Pancreas (tissue), 10 donors: ENCODE measurements around the gene MBLAC2. TPM values are rescaled to one million over a fixed set of nuclear protein-coding genes. Genes with fewer than 3 reads are reported as not detected.

Experiments
- ATAC-seq, 4 donors: fragments of 200-7000 bp; cut with Tn5 transposase; one replicate each; pipeline versions ENCODE4 v1.8.0 to v1.9.1; 2020; ENCODE audit warnings: mild to moderate bottlenecking in 4 of 4, moderate library complexity in 4 of 4
- DNase-seq, 6 donors: peaks; one replicate each; pipeline ENCODE4 v3.0.0-alpha.2; 2020
- FAIRE-seq: peaks from 2 replicates; lab custom pipeline; 2012; peaks lifted over from hg19 to GRCh38; lab: Jason Lieb, UNC
- H3K27ac ChIP-seq, 4 donors: fragments of 200-600 bp; sonication (generic); 1 replicate in 3 of 4; 2 replicates in 1 of 4; pipeline versions ENCODE4 v1.5.0 to v1.8.0; 2020
- H3K27me3 ChIP-seq, 4 donors: fragments of 200-600 bp; one replicate each; pipeline ENCODE4 v1.8.0; 2021
- H3K36me3 ChIP-seq, 3 donors: fragments of 200-600 bp; sonication (generic) in 1 of 3; one replicate each; pipeline versions ENCODE4 v1.5.0 to v1.8.0; 2020 to 2021
- H3K4me1 ChIP-seq, 3 donors: fragments of 200-600 bp; one replicate each; pipeline ENCODE4 v1.8.0; 2021
- H3K4me3 ChIP-seq, 4 donors: fragments of 200-600 bp; sonication (generic) in 2 of 4; one replicate each; pipeline versions ENCODE4 v1.5.0 to v1.8.0; 2020 to 2021
- H3K9me3 ChIP-seq, 4 donors: fragments of 200-600 bp; one replicate each; pipeline ENCODE4 v1.8.0; 2021
- CTCF ChIP-seq, 4 donors: fragments of 200-600 bp; sonication (generic) in 3 of 4; IDR thresholded peaks; one replicate each; pipeline versions ENCODE4 v1.5.0 to v1.8.0; 2021; ENCODE audit warnings: antibody characterized with exemption in 4 of 4
- WGBS, 2 donors: extraction: QIAGEN DNeasy Blood & Tissue Kit; methylation state at CpG; one replicate each; pipeline ENCODE4 v1.1.7; 2013; 5-methylcytosine and 5-hydroxymethylcytosine counted together
- intact Hi-C, 3 donors: fragments of 100-400 bp; cut with DNase I; formaldehyde crosslinking; loops; one replicate each; pipeline versions ENCODE4 v1.11.1 to v1.14.2; 2022
- polyA plus RNA-seq, 2 donors: library from polyadenylated mRNA; stranded (reverse); fragments of 200-250 nt; gene quantifications; one replicate each; pipeline ENCODE4 v1.2.3, GENCODE V29; 2013
- total RNA-seq, 6 donors: library from RNA; stranded (reverse); fragmentation: NEBNext Ultra II Directional in 4 of 6; extraction: Animal tissue kit (Norgen Biotek cat#: 25700) in 4 of 6; gene quantifications; one replicate each; pipeline versions ENCODE4 v1.2.1 to v1.2.4, GENCODE V29; 2021 to 2023
- donor health status: healthy with polysubstance abuse.
- donor health status: DM: no; HTN: no; CAD: no; lungs with moderate emphysema.
- donor health status: DM: no; HTN: no; CAD: no.
- donor health status: control.
- donor health status: control.
- donor health status: Bipolar disorder and iron deficiency.
- donor health status: DM: yes; HTN: yes; CAD: no.
- donor health status: DM: no; HTN: no; CAD: no.
- donor health status: DM: no; HTN: no; CAD: no.
- donor health status: DM: yes; HTN: yes; CAD: no.

MBLAC2 gene
- total and polyA plus RNA-seq, 8 donors: 1.5 to 3.5 (median 2.8) TPM

- FAIRE-seq (no peak), DNase-seq (no peak), ATAC-seq (no peak)
- H3K27me3 ChIP-seq: no peaks in the 10 kb centered on the region
- no peak for TF ChIP-seq CTCF (IDR thresholded peaks at IDR 0.05)
- H3K4me3 ChIP-seq: no peak overlapping the region
- intact Hi-C loops: no loop called here
- H3K4me1 ChIP-seq: peaks cover 6 to 9% (median 7%) of the 10 kb centered on the region in 3 donors
- H3K9me3 ChIP-seq: no peaks in the 10 kb centered on the region
- H3K27ac ChIP-seq: no peak overlapping the region
- no peaks in the 10 kb centered on the region for H3K36me3 ChIP-seq
- 87 to 95% methylated on average over 1 of the region's 1 CpG for WGBS, 2 donors
Measured at GRCh38 chr5:90510438-90510837, 35.9 kb upstream of the MBLAC2 start.

GRCh38 chr5:90506221-90506620 lies 31.6 kb upstream of the MBLAC2 start:
- Histone ChIP-seq H3K27ac (no peak overlapping the region), H3K4me3 (no peak overlapping the region), H3K36me3 (no peaks in the 10 kb centered on the region), H3K9me3 (no peaks in the 10 kb centered on the region), H3K27me3 (no peaks in the 10 kb centered on the region), H3K4me1 (no peaks in the 10 kb centered on the region)
- ATAC-seq (no peak), DNase-seq (no peak), FAIRE-seq (no peak)
- intact Hi-C loops: no loop called here
- no peak for TF ChIP-seq CTCF (IDR thresholded peaks at IDR 0.05)

- 74 to 83% methylated on average over 2 of the region's 2 CpGs for WGBS, 2 donors
- no peak for FAIRE-seq
- intact Hi-C loops: no loop called here
Measured at GRCh38 chr5:90504743-90505142, 30.2 kb upstream of the MBLAC2 start.

GRCh38 chr5:90503596-90503995 lies 29.0 kb upstream of the MBLAC2 start:
- Histone ChIP-seq H3K9me3 (no peaks in the 10 kb centered on the region), H3K4me1 (no peaks in the 10 kb centered on the region), H3K36me3 (no peaks in the 10 kb centered on the region), H3K27me3 (no peaks in the 10 kb centered on the region), H3K4me3 (no peak overlapping the region), H3K27ac (no peak overlapping the region)
- 51 to 64% methylated on average over 1 of the region's 1 CpG for WGBS, 2 donors
- no peak for FAIRE-seq
- ATAC-seq: no peak
- intact Hi-C loops: no loop called here
- TF ChIP-seq CTCF (IDR thresholded peaks at IDR 0.05): no peak
- no peak for DNase-seq

More at GRCh38 chr5:90504743-90505142, 30.2 kb upstream of the MBLAC2 start:
- Histone ChIP-seq H3K4me3 (no peak overlapping the region), H3K27me3 (no peaks in the 10 kb centered on the region), H3K9me3 (no peaks in the 10 kb centered on the region), H3K27ac (no peak overlapping the region), H3K36me3 (no peaks in the 10 kb centered on the region), H3K4me1 (no peaks in the 10 kb centered on the region)
- no peak for TF ChIP-seq CTCF (IDR thresholded peaks at IDR 0.05)
- no peak for DNase-seq
- no peak for ATAC-seq

- DNase-seq: no peak
- 95 to 100% methylated on average over 1 of the region's 1 CpG for WGBS, 2 donors
- no peaks in the 10 kb centered on the region for H3K4me1 ChIP-seq
- FAIRE-seq: no peak
- H3K9me3 ChIP-seq: no peaks in the 10 kb centered on the region
- H3K27ac ChIP-seq: no peak overlapping the region
- TF ChIP-seq CTCF (IDR thresholded peaks at IDR 0.05): no peak
- no peak overlapping the region for H3K4me3 ChIP-seq
- H3K36me3 ChIP-seq: no peaks in the 10 kb centered on the region
- ATAC-seq: no peak
- intact Hi-C loops: no loop called here
- H3K27me3 ChIP-seq: no peaks in the 10 kb centered on the region
Measured at GRCh38 chr5:90495146-90495545, 20.6 kb upstream of the MBLAC2 start.
